GM23338 (cell line): Measurements from ENCODE around the gene SUSD3. TPM values are rescaled to one million over a fixed set of nuclear protein-coding genes. Genes with fewer than 3 reads are reported as not detected.

Experiments used
- ATAC-seq: fragments of 200-7000 bp; cut with Tn5 transposase; 3 replicates; pipeline ENCODE4 v1.9.1; 2020
- DNase-seq: peaks from one replicate; pipeline ENCODE4 v3.0.0-alpha.2; 2015; ENCODE audit warnings: low spot score
- H2AFZ ChIP-seq: fragments of 200-600 bp; sonication (generic); 2 replicates; pipeline ENCODE4 v1.8.0; 2016; ENCODE audit warnings: antibody characterized with exemption, mild to moderate bottlenecking, moderate library complexity
- H3F3A ChIP-seq: fragments of 200-600 bp; sonication (generic); replicated peaks from 2 replicates; pipeline ENCODE4 v1.8.0; 2017; ENCODE audit warnings: antibody characterized with exemption, mixed run types, low read depth
- H3K27ac ChIP-seq: fragments of 200-600 bp; sonication (generic); 2 replicates; pipeline ENCODE4 v1.6.1; 2016; ENCODE audit warnings: low read depth
- H3K27me3 ChIP-seq: fragments of 200-600 bp; sonication (generic); 2 replicates; pipeline ENCODE4 v1.8.0; 2016; ENCODE audit warnings: mild to moderate bottlenecking, mixed run types, moderate library complexity; ENCODE audit not compliant: insufficient read depth
- H3K36me3 ChIP-seq: fragments of 200-600 bp; sonication (generic); 2 replicates; pipeline ENCODE4 v1.8.0; 2016; ENCODE audit warnings: mild to moderate bottlenecking; ENCODE audit not compliant: insufficient read depth
- H3K4me1 ChIP-seq: fragments of 200-600 bp; sonication (generic); 2 replicates; pipeline ENCODE4 v1.8.0; 2016; ENCODE audit warnings: mild to moderate bottlenecking, moderate library complexity; ENCODE audit not compliant: insufficient read depth
- H3K4me2 ChIP-seq: fragments of 200-600 bp; sonication (generic); 2 replicates; pipeline ENCODE4 v1.7.1; 2017; ENCODE audit warnings: mixed run types
- H3K4me3 ChIP-seq: fragments of 200-600 bp; sonication (generic); 2 replicates; pipeline ENCODE4 v1.6.1; 2016; ENCODE audit warnings: mixed run types
- H3K79me2 ChIP-seq: fragments of 200-600 bp; sonication (generic); replicated peaks from 2 replicates; pipeline ENCODE4 v1.8.0; 2017; ENCODE audit warnings: mild to moderate bottlenecking; ENCODE audit not compliant: insufficient read depth
- H3K9me2 ChIP-seq: fragments of 200-600 bp; sonication (generic); 2 replicates; pipeline ENCODE4 v1.8.0; 2017; ENCODE audit not compliant: insufficient read depth
- H4K20me1 ChIP-seq: fragments of 200-600 bp; sonication (generic); replicated peaks from 2 replicates; pipeline ENCODE4 v1.8.0; 2017; ENCODE audit warnings: mild to moderate bottlenecking; ENCODE audit not compliant: insufficient read depth
- H3K27ac Mint-ChIP-seq: 2 replicates; pipeline ENCODE4 v1.8.0; 2020; ENCODE audit warnings: inconsistent platforms, mild to moderate bottlenecking, moderate library complexity, mixed read lengths
- H3K27me3 Mint-ChIP-seq: 3 replicates; pipeline ENCODE4 v1.8.0; 2022; ENCODE audit warnings: low read depth, mild to moderate bottlenecking, moderate library complexity, mixed read lengths, inconsistent platforms; ENCODE audit not compliant: insufficient read depth, poor library complexity
- H3K36me3 Mint-ChIP-seq: 3 replicates; pipeline ENCODE4 v1.8.0; 2021; ENCODE audit warnings: low read depth, mild to moderate bottlenecking, inconsistent platforms, moderate library complexity, mixed read lengths
- H3K4me1 Mint-ChIP-seq: 3 replicates; pipeline ENCODE4 v1.8.0; 2020; ENCODE audit warnings: mild to moderate bottlenecking, inconsistent platforms, mixed read lengths
- H3K4me3 Mint-ChIP-seq: 3 replicates; pipeline ENCODE4 v1.8.0; 2021; ENCODE audit warnings: moderate library complexity, mild to moderate bottlenecking, inconsistent platforms, mixed read lengths
- H3K9me3 Mint-ChIP-seq: 3 replicates; pipeline ENCODE4 v1.8.0; 2020; ENCODE audit warnings: moderate library complexity, mild to moderate bottlenecking, inconsistent platforms, mixed read lengths
- CREB1 ChIP-seq: fragments of 250-450 bp; sonication (Bioruptor Pico); IDR thresholded peaks from 2 replicates; pipeline ENCODE4 v1.5.0; 2020; ENCODE audit warnings: low read depth, mild to moderate bottlenecking, moderate library complexity
- ETS1 ChIP-seq: IDR thresholded peaks from 2 replicates; pipeline ENCODE4 v1.6.1; 2016; ENCODE audit warnings: antibody characterized with exemption
- EZH2 ChIP-seq: fragments of 200-600 bp; sonication (generic); IDR thresholded peaks from one replicate; pipeline ENCODE4 v1.8.0; 2017; ENCODE audit warnings: antibody characterized with exemption, mild to moderate bottlenecking, low read depth; ENCODE audit not compliant: unreplicated experiment
- EZH2phosphoT487 ChIP-seq: fragments of 200-600 bp; sonication (generic); IDR thresholded peaks from one replicate; pipeline ENCODE4 v1.8.1; 2018; ENCODE audit warnings: antibody characterized with exemption; ENCODE audit not compliant: unreplicated experiment
- JUNB ChIP-seq: IDR thresholded peaks from one replicate; pipeline ENCODE4 v1.6.1; 2016; ENCODE audit warnings: antibody characterized with exemption; ENCODE audit not compliant: unreplicated experiment
- POLR2AphosphoS5 ChIP-seq: IDR thresholded peaks from 2 replicates; pipeline ENCODE4 v1.6.1; 2016; ENCODE audit warnings: antibody characterized with exemption, low read depth
- STAT1 ChIP-seq: IDR thresholded peaks from one replicate; pipeline ENCODE4 v1.6.1; 2016; ENCODE audit warnings: antibody characterized with exemption; ENCODE audit not compliant: unreplicated experiment
- ZNF114 ChIP-seq: fragments of 250-450 bp; sonication (Bioruptor Pico); IDR thresholded peaks from 2 replicates; pipeline ENCODE4 v1.5.0; 2020; ENCODE audit warnings: mild to moderate bottlenecking, moderate library complexity
- polyA plus RNA-seq: library from polyadenylated mRNA; unstranded; fragments of >200 nt; fragmentation: Nextera tagmentation; extraction: Ambion mirVana; gene quantifications from 2 replicates; pipeline ENCODE4 v1.2.1, GENCODE V29; 2016
- total RNA-seq: library from RNA; depleted of rRNA; stranded (reverse); fragments of >200 nt; shearing (Covaris generic); gene quantifications from 2 replicates; pipeline ENCODE4 v1.2.3, GENCODE V29; 2014

Gene SUSD3
- total and polyA plus RNA-seq, 2 experiments from 2014 or later = 6.9 to 20.1 TPM

DNA sequence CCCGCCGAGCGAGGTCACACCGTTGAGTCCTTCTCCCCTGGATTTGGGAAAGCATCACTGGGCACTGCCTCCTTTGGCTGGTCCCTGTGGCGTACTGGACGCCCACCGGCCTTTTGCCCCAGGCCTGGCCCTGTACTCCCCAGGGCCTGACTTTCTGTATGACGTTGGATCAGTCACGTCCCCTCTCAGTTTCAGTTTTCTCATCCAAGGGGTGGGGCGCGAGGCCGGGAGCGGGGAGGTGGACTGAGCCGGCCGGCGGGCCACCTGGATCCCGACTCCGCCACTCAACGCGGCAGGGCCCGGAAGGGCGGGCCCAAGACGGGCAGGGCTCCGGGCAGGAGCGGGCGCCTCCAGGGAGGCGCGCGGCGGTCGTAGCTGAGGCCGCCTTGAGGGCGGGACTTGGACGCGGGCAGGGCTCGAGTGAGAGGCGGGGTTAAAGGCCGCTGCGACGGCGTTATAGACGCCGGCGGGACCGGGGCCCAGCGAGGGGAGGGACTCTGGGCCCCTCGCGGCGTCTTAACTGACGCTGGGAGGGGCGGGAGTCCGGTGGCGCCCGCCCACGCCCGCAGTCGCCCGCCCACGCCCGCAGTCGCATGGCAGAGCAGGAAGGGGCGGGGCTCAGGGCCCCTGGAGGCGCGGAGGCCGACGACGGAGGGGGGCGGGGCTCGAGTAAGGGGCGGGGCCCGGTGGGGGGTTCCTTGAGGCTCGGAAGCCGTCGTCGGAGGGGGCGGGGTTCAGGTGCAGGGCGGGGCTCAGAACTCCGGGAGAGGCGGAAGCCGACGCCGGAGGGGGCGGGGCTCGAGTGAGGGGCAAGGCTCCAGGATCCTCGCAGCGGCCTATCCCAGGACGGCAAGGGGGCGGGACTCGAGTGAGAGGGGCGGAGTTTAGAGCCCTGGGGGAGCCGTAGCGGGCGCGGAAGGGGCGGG lies 37.0 kb downstream of the SUSD3 start:
- TF ChIP-seq ZNF114 (CRISPR knock-in tag) = no peak
- no peak for TF ChIP-seq ETS1
- peak; percentile 73 for TF ChIP-seq POLR2AphosphoS5
- no peak for TF ChIP-seq EZH2
- TF ChIP-seq STAT1 = no peak
- 0 out of 2 replicates have a peak, but pooled peaks have one; percentile 37 for TF ChIP-seq CREB1
- TF ChIP-seq EZH2phosphoT487 = no peak
- TF ChIP-seq JUNB = no peak
- Histone ChIP-seq H3K9me2 (no peaks in the 10 kb centered on the region), H3K27ac (peak overlapping the region; percentile 81), H3K4me1 (0 out of 2 replicates have a peak, but pooled peaks cover 3% of the 10 kb centered on the region), H3K27me3 (peaks cover 8% of the 10 kb centered on the region; the same call in 1 of the 2 replicates), H3F3A (0 out of 2 replicates have a peak, but pooled peaks cover 8% of the 10 kb centered on the region), H3K4me3 (peak overlapping the region; percentile 92), H4K20me1 (no peaks in the 10 kb centered on the region), H2AFZ (peak overlapping the region; percentile 83; the same call in 1 of the 2 replicates), H3K79me2 (peaks cover 6% of the 10 kb centered on the region; the same call in 1 of the 2 replicates), H3K4me2 (peak overlapping the region; percentile 73), H3K36me3 (no peaks in the 10 kb centered on the region; the same call in 1 of the 2 replicates)
- H3K36me3 Mint-ChIP-seq = no peaks in the 10 kb centered on the region
- ATAC-seq (peak; percentile 89), DNase-seq (peak; percentile 99)
- peak overlapping the region; percentile 67; the same call in 2 of the 3 replicates for H3K4me3 Mint-ChIP-seq
- H3K27ac Mint-ChIP-seq = peak overlapping the region; percentile 93; the same call in 1 of the 2 replicates
- H3K4me1 Mint-ChIP-seq = peaks cover 10% of the 10 kb centered on the region
- H3K9me3 Mint-ChIP-seq = no peaks in the 10 kb centered on the region; the same call in 2 of the 3 replicates
- H3K27me3 Mint-ChIP-seq = peaks cover 7% of the 10 kb centered on the region

- TF ChIP-seq POLR2AphosphoS5 = peak; percentile 63
- TF ChIP-seq ETS1 = no peak
- Histone ChIP-seq H2AFZ (peak within 1 kb of the TSS; percentile 97), H3K36me3 (no peaks in the 10 kb centered on the region; the same call in 1 of the 2 replicates), H3K79me2 (peaks cover 14% of the 10 kb centered on the region), H3K4me3 (peak within 1 kb of the TSS; percentile 92), H4K20me1 (no peaks in the 10 kb centered on the region), H3K27me3 (peaks cover 8% of the 10 kb centered on the region; the same call in 1 of the 2 replicates), H3K4me2 (peak within 1 kb of the TSS; percentile 94), H3K4me1 (0 out of 2 replicates have a peak, but pooled peaks cover 3% of the 10 kb centered on the region), H3K27ac (peak within 1 kb of the TSS; percentile 81), H3F3A (0 out of 2 replicates have a peak, but pooled peaks cover 8% of the 10 kb centered on the region), H3K9me2 (no peaks in the 10 kb centered on the region)
- Mint-ChIP-seq H3K4me1 (peaks cover 10% of the 10 kb centered on the region), H3K9me3 (no peaks in the 10 kb centered on the region; the same call in 2 of the 3 replicates), H3K36me3 (no peaks in the 10 kb centered on the region), H3K27ac (peak within 1 kb of the TSS; percentile 93; the same call in 1 of the 2 replicates), H3K4me3 (peak within 1 kb of the TSS; percentile 82), H3K27me3 (peaks cover 7% of the 10 kb centered on the region)
- peak; percentile 44 for DNase-seq
- ATAC-seq = peak; percentile 71
Observed at GRCh38 chr9:93096131-93096802, 37.8 kb downstream of the SUSD3 start, which contains the start of gene CARD19. Gene CARD19 (plus strand): TSS chr9:93096217. CDS start chr9:93096346, 129 bp downstream.
